GM12875 (cell line): ENCODE data around the gene OPRM1.

ENCODE experiments used
- H3K4me3 ChIP-seq: one replicate; pipeline ENCODE4 v1.5.1; 2011; ENCODE audit warnings: low read depth, low read length, control low read depth
- CTCF ChIP-seq: IDR thresholded peaks from 2 replicates; pipeline ENCODE4 v1.5.1; 2011; ENCODE audit warnings: low read depth, mild to moderate bottlenecking, control low read depth, inconsistent platforms, low read length, moderate library complexity, borderline replicate concordance; ENCODE audit not compliant: insufficient read depth

Gene OPRM1

DNA sequence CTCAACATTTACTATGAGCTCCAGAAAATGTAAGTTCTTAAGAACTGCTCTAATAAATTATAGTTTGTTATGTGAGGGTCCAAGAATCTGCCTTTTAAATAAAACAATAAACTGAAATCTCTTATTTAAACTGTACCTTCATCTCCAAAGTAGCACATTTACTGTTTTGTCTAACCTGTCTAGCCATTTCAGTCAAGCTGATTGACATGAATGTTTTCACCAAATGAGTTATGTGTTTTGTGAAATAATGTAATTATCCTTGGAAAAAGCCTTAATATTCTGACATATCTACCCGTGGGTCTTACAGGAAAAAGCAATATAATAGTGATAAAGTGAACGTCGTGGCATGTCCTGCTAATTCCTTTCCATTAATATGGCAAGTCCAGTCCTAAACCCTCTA is 57.8 kb downstream of the OPRM1 start:
- TF ChIP-seq CTCF, result no peak
- H3K4me3 ChIP-seq, result no peak overlapping the region

DNA sequence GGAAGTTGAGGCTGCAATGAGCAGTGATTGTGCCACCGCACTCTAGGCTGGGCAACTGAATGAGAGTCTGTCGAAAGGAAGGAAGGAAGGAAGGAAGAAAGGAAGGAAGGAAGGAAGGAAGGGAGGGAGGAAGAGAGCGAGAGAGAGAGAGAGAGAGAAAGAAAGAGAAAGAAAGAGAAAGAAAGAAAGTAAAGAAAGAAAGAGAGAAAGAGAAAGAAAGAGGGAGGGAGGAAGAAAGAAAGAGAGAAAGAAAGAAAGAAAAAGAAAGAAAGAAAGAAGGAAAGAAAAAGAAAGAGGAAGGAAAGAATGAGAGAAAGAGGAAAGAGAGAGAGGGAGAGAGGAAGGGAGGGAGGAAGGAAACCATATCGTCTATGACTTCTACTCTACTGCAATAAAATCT is 60.2 kb downstream of the OPRM1 start:
- no peak for TF ChIP-seq CTCF
- no peak overlapping the region for H3K4me3 ChIP-seq

DNA sequence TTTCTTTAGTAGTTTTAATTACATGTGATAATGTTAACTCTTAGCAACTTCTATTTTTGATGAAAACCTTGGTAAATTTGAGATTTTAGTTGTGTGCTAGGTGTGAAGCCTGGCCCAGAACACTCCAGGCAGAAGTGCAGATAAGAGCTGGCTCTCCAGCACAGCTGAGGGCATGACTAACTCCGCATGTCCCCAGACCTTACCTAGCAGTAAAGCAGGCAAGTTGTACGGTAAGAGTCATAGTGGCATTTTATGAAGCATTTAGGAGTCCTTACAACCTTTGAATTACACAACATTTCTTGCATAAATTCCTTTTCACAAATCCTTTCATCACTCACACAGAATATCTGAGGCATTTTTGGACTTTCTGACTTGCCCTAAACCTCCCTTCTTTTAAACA is 67.2 kb downstream of the OPRM1 start:
- H3K4me3 ChIP-seq, result no peak overlapping the region
- no peak for TF ChIP-seq CTCF

GRCh38 chr6:154111025-154111424 is 72.0 kb downstream of the OPRM1 start:
- H3K4me3 ChIP-seq, result no peak overlapping the region
- no peak for TF ChIP-seq CTCF

GRCh38 chr6:154112181-154112809 is 73.3 kb downstream of the OPRM1 start:
- TF ChIP-seq CTCF, result no peak
- no peak overlapping the region for H3K4me3 ChIP-seq

DNA sequence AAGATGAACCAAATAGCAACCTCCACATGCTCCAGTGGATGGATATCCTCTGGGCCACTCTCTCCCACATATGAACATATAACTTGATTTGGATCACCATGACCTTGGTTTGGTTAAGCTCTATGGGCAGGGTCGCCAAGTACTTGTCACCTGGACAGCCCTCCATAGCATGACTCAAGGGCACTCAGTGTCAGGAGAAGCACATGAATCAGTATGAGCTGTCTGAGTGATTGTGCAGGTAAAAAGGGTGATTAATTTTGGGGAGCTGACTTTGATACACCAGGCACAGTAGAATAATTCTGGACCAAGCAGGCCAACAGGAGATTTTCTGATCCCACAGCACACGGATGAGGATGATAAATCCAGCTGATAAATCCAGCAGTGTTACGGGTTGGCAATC is 74.4 kb downstream of the OPRM1 start:
- no peak overlapping the region for H3K4me3 ChIP-seq
- TF ChIP-seq CTCF, result no peak

GRCh38 chr6:154117485-154117884 is 78.4 kb downstream of the OPRM1 start:
- TF ChIP-seq CTCF, result no peak
- H3K4me3 ChIP-seq, result no peak overlapping the region
